HCT116 (cell line): Measurements from ENCODE around the gene CRYBG2. TPM values are rescaled to one million over a fixed set of nuclear protein-coding genes. Genes with fewer than 3 reads are reported as not detected.

Experiments
- ATAC-seq: fragments of 200-7000 bp; cut with Tn5 transposase; 2 replicates; pipeline ENCODE4 v1.9.1; 2020; ENCODE audit warnings: mild to moderate bottlenecking, moderate library complexity
- BruUV-seq: library from RNA; stranded (reverse); fragments of 400-500 nt; replicated peaks from 2 replicates; lab custom pipeline; 2021; lab: Mats Ljungman, UMichigan
- CTCF ChIA-PET: fragments of 300-600 bp; sonication (Branson Sonifier 250); formaldehyde crosslinking; loops from one replicate; lab custom pipeline; 2021; ENCODE audit warnings: antibody characterized with exemption; lab: Charles Lee
- POLR2A ChIA-PET: fragments of 300-600, 350-600 bp; sonication (Branson Sonifier 250); formaldehyde crosslinking; loops from one replicate; lab custom pipeline; 2021; ENCODE audit warnings: antibody characterized with exemption; lab: Charles Lee
- RAD21 ChIA-PET, 2 experiments: fragments of 300-600 bp; sonication (Branson Sonifier 250); formaldehyde crosslinking; loops; one replicate each; lab custom pipeline; 2023; ENCODE audit warnings: low total read pairs in 2 of 2; ENCODE audit not compliant: uncharacterized antibody in 2 of 2, unreplicated experiment in 2 of 2, low non-redundant PET in 1 of 2; lab: Charles Lee
- DNase-seq: peaks from one replicate; pipeline ENCODE4 v3.0.0-alpha.2; 2010; ENCODE audit warnings: low read depth, low spot score
- H2AFZ ChIP-seq: fragments of 200-600 bp; shearing (Covaris generic), sonication (generic); 2 replicates; pipeline ENCODE4 v1.6.1; 2017; ENCODE audit warnings: low read depth, mixed run types, mixed read lengths, antibody characterized with exemption, low read length; ENCODE audit not compliant: poor library complexity, severe bottlenecking
- H3K27ac ChIP-seq: 2 replicates; pipeline ENCODE4 v1.5.1; 2012; ENCODE audit warnings: low read depth, low read length
- H3K27me3 ChIP-seq: fragments of 200-600 bp; sonication (generic); 2 replicates; pipeline ENCODE4 v1.6.1; 2016; ENCODE audit warnings: mixed run types, low read length, mixed read lengths; ENCODE audit not compliant: insufficient read depth
- H3K36me3 ChIP-seq, 2 experiments: fragments of 200-500 bp in 1 of 2; fragments of 200-600 bp in 1 of 2; sonication (Bioruptor generic) in 1 of 2; sonication (generic) in 1 of 2; 2 replicates each; pipeline versions ENCODE4 v1.5.1 to v1.6.1; 2014 to 2016; ENCODE audit warnings: low read length in 2 of 2, inconsistent platforms in 1 of 2, mixed read lengths in 1 of 2, mixed run types in 1 of 2; ENCODE audit not compliant: insufficient read depth in 2 of 2, control insufficient read depth in 1 of 2
- H3K4me1 ChIP-seq, 2 experiments: fragments of 200-600 bp in 1 of 2; sonication (generic) in 1 of 2; 2 replicates each; pipeline versions ENCODE4 v1.5.1 to v1.6.1; 2012 to 2017; ENCODE audit warnings: low read length in 2 of 2, inconsistent platforms in 1 of 2, mild to moderate bottlenecking in 1 of 2, mixed read lengths in 1 of 2, mixed run types in 1 of 2, moderate library complexity in 1 of 2; ENCODE audit not compliant: insufficient read depth in 2 of 2, control insufficient read depth in 1 of 2
- H3K4me2 ChIP-seq: fragments of 200-600 bp; sonication (generic); 2 replicates; pipeline ENCODE4 v1.6.1; 2017; ENCODE audit warnings: mixed run types, low read length, mixed read lengths
- H3K4me3 ChIP-seq, 2 experiments: fragments of 200-600 bp in 1 of 2; sonication (generic) in 1 of 2; replicated peaks in 1 of 2; 2 replicates each; pipeline ENCODE4 v1.5.1; 2011 to 2016; ENCODE audit warnings: low read length in 2 of 2, control low read depth in 1 of 2, low read depth in 1 of 2, mild to moderate bottlenecking in 1 of 2, mixed read lengths in 1 of 2, mixed run types in 1 of 2
- H3K79me2 ChIP-seq: fragments of 200-600 bp; sonication (generic); 2 replicates; pipeline ENCODE4 v1.6.1; 2017; ENCODE audit warnings: mild to moderate bottlenecking, mixed run types, low read length, moderate library complexity, mixed read lengths; ENCODE audit not compliant: insufficient read depth
- H3K9ac ChIP-seq: fragments of 200-600 bp; sonication (generic); 2 replicates; pipeline ENCODE4 v1.6.1; 2016; ENCODE audit warnings: low read length, mixed read lengths
- H3K9me2 ChIP-seq: fragments of 200-600 bp; sonication (generic), shearing (Covaris generic); 2 replicates; pipeline ENCODE4 v1.6.1; 2017; ENCODE audit warnings: mixed run types, mild to moderate bottlenecking, moderate library complexity; ENCODE audit not compliant: insufficient read depth
- H3K9me3 ChIP-seq, 2 experiments: fragments of 200-500 bp in 1 of 2; fragments of 200-600 bp in 1 of 2; sonication (Bioruptor generic) in 1 of 2; sonication (generic) in 1 of 2; 2 replicates each; pipeline ENCODE4 v1.6.1; 2014 to 2017; ENCODE audit warnings: low read length in 2 of 2, mixed read lengths in 2 of 2, inconsistent platforms in 1 of 2, low read depth in 1 of 2, mild to moderate bottlenecking in 1 of 2, mixed run types in 1 of 2, moderate library complexity in 1 of 2; ENCODE audit not compliant: control insufficient read depth in 1 of 2, insufficient read depth in 1 of 2
- H4K20me1 ChIP-seq: fragments of 200-600 bp; sonication (generic), shearing (Covaris generic); 2 replicates; pipeline ENCODE4 v1.6.1; 2017; ENCODE audit warnings: mixed run types, mild to moderate bottlenecking, moderate library complexity; ENCODE audit not compliant: insufficient read depth
- CBX3 ChIP-seq: IDR thresholded peaks from 2 replicates; pipeline ENCODE4 v1.6.1; 2012; ENCODE audit warnings: low read depth
- CTCF ChIP-seq, 3 experiments: fragments of 200-600 bp in 1 of 3; sonication (generic) in 1 of 3; IDR thresholded peaks in 2 of 3; conservative IDR thresholded peaks in 1 of 3; 2 replicates each; pipeline ENCODE4 v1.5.1; 2012 to 2017; ENCODE audit warnings: low read depth in 2 of 3, low read length in 2 of 3, antibody characterized with exemption in 1 of 3, borderline replicate concordance in 1 of 3, control low read depth in 1 of 3, mild to moderate bottlenecking in 1 of 3, mixed read lengths in 1 of 3, mixed run types in 1 of 3, moderate library complexity in 1 of 3; ENCODE audit not compliant: insufficient read depth in 1 of 3
- EGR1 ChIP-seq: IDR thresholded peaks from 2 replicates; pipeline ENCODE4 v1.6.1; 2012; ENCODE audit warnings: low read depth
- EZH2 ChIP-seq: fragments of 200-600 bp; sonication (generic); IDR thresholded peaks from 2 replicates; pipeline ENCODE4 v1.6.1; 2017; ENCODE audit warnings: antibody characterized with exemption, mixed run types
- EZH2phosphoT487 ChIP-seq: fragments of 200-600 bp; IDR thresholded peaks from 2 replicates; pipeline ENCODE4 v1.6.1; 2018; ENCODE audit warnings: antibody characterized with exemption, borderline replicate concordance
- MAX ChIP-seq: IDR thresholded peaks from 2 replicates; pipeline ENCODE4 v1.6.1; 2012
- POLR2AphosphoS5 ChIP-seq: IDR thresholded peaks from 2 replicates; pipeline ENCODE4 v1.6.1; 2011; ENCODE audit warnings: mild to moderate bottlenecking, low read depth, low read length, moderate library complexity
- SIN3A ChIP-seq: IDR thresholded peaks from 2 replicates; pipeline ENCODE4 v1.6.1; 2012; ENCODE audit warnings: low read depth
- YY1 ChIP-seq: IDR thresholded peaks from 2 replicates; pipeline ENCODE4 v1.6.1; 2011; ENCODE audit warnings: low read length, low read depth, moderate library complexity, mild to moderate bottlenecking; ENCODE audit not compliant: insufficient replicate concordance; ENCODE audit errors: extremely low read depth
- ZBTB33 ChIP-seq: IDR thresholded peaks from 2 replicates; pipeline ENCODE4 v1.6.1; 2011; ENCODE audit warnings: mild to moderate bottlenecking, low read length, moderate library complexity; ENCODE audit not compliant: insufficient replicate concordance; ENCODE audit errors: extremely low read depth
- ZNF274 ChIP-seq: fragments of 200-500 bp; sonication (Bioruptor generic); IDR thresholded peaks from 2 replicates; pipeline ENCODE4 v1.6.1; 2014; ENCODE audit warnings: mild to moderate bottlenecking, low read depth, low read length, inconsistent platforms
- intact Hi-C: fragments of 100-400 bp; cut with micrococcal nuclease; formaldehyde crosslinking; loops from 2 replicates; pipeline ENCODE4 v1.10.0; 2022
- total RNA-seq: library from RNA; stranded (reverse); gene quantifications from one replicate; pipeline ENCODE4 v1.2.1, GENCODE V29; 2021; ENCODE audit not compliant: unreplicated experiment

Gene CRYBG2
- total RNA-seq, 1 experiment from 2014 or later, result 10.5 TPM

- peak overlapping the region in 1 of 2 experiments; percentile 35; a peak in 2 of 4 replicates for H3K4me3 ChIP-seq
- intact Hi-C loops, result no loop called here
- no peaks in the 10 kb centered on the region for H3K9me2 ChIP-seq
- H3K36me3 ChIP-seq, result no peaks in the 10 kb centered on the region
- no peak overlapping the region for H2AFZ ChIP-seq
- no TSS peak for BruUV-seq
- H3K9me3 ChIP-seq, result no peaks in the 10 kb centered on the region
- ChIA-PET POLR2A (interaction anchor here (0.7 kb wide), 1 partner anchor 642 kb away, joined by 4 read pairs; no protein-coding TSS in a partner anchor), CTCF (interaction anchor here (1.0 to 1.5 kb wide), 2 partner anchors 13 to 41 kb away, joined by 3 read pairs; no protein-coding TSS in a partner anchor), RAD21 (no interaction called here)
- H4K20me1 ChIP-seq, result no peaks in the 10 kb centered on the region
- peak overlapping the region; percentile 26; the same call in 1 of the 2 replicates for H3K27ac ChIP-seq
- H3K9ac ChIP-seq, result peak overlapping the region; percentile 49
- H3K79me2 ChIP-seq, result no peaks in the 10 kb centered on the region
- H3K4me1 ChIP-seq, result peaks cover 54 to 59% of the 10 kb centered on the region in 2 experiments
- TF ChIP-seq POLR2AphosphoS5, result no peak
- TF ChIP-seq ZNF274, result no peak
- no peak for TF ChIP-seq ZBTB33
- TF ChIP-seq YY1, result no peak
- TF ChIP-seq EZH2phosphoT487, result no peak
- TF ChIP-seq EGR1, result no peak
- no peak for TF ChIP-seq CBX3
- no peak for TF ChIP-seq MAX
- no peak for TF ChIP-seq EZH2
- no peak for TF ChIP-seq CTCF (IDR thresholded peaks at IDR 0.05 in 2 of 3, conservative IDR thresholded peaks at IDR 0.05 in 1 of 3; ENCODE audit: borderline replicate concordance in 1 of 3, insufficient read depth in 1 of 3, low read depth in 2 of 3, low read length in 2 of 3)
- no peak for TF ChIP-seq SIN3A
- H3K27me3 ChIP-seq, result no peaks in the 10 kb centered on the region
- DNase-seq, result no peak
- ATAC-seq, result no peak
- H3K4me2 ChIP-seq, result peak overlapping the region; percentile 80
Measured at GRCh38 chr1:26350343-26350700, 3.6 kb downstream of the CRYBG2 start.
